H1 (cell line): Measurements from ENCODE around the gene LCNL1.

Experiments
- BACH1 ChIP-seq: IDR thresholded peaks from 2 replicates; pipeline ENCODE4 v1.6.1; 2012; ENCODE audit warnings: low read length, improper control_type of control experiment
- CBX5 ChIP-seq: fragments of 300-800, 300-1000 bp; sonication (generic); IDR thresholded peaks from 2 replicates; pipeline ENCODE4 v1.7.1; 2016; ENCODE audit warnings: antibody characterized with exemption, low read length, low read depth
- CHD1 ChIP-seq: IDR thresholded peaks from 2 replicates; pipeline ENCODE4 v1.6.1; 2012; ENCODE audit warnings: low read depth, low read length, improper control_type of control experiment
- CHD2 ChIP-seq: IDR thresholded peaks from 2 replicates; pipeline ENCODE4 v1.6.1; 2012; ENCODE audit warnings: low read length, improper control_type of control experiment
- EGR1 ChIP-seq: IDR thresholded peaks from 2 replicates; pipeline ENCODE4 v1.6.1; 2011; ENCODE audit warnings: low read depth, low read length, borderline replicate concordance
- JUN ChIP-seq: IDR thresholded peaks from 2 replicates; pipeline ENCODE4 v1.6.1; 2011; ENCODE audit warnings: low read depth, mild to moderate bottlenecking, improper control_type of control experiment, low read length
- POLR2A ChIP-seq, 2 experiments: IDR thresholded peaks; 1 replicate in 1 of 2; 2 replicates in 1 of 2; pipeline ENCODE4 v1.6.1; 2011; ENCODE audit warnings: low read depth in 2 of 2, low read length in 2 of 2, mild to moderate bottlenecking in 2 of 2; ENCODE audit errors: control extremely low read depth in 1 of 2
- SUZ12 ChIP-seq: fragments of 200-600 bp; sonication (generic); IDR thresholded peaks from 2 replicates; pipeline ENCODE4 v1.6.1; 2012; ENCODE audit warnings: mild to moderate bottlenecking, inconsistent platforms, low read length, moderate library complexity, mixed read lengths
- TCF12 ChIP-seq: IDR thresholded peaks from 2 replicates; pipeline ENCODE4 v1.6.1; 2011; ENCODE audit warnings: low read depth, mild to moderate bottlenecking, low read length
- TF ChIP-seq, protein P1 (sequence below): IDR thresholded peaks from 2 replicates; pipeline ENCODE4 v1.6.1; 2012; ENCODE audit warnings: low read length, inconsistent platforms
- TF ChIP-seq, protein P2 (sequence below), 3 experiments: IDR thresholded peaks; 1 replicate in 2 of 3; 2 replicates in 1 of 3; pipeline versions ENCODE4 v1.5.1 to v1.6.1; 2011; ENCODE audit warnings: low read length in 3 of 3, mild to moderate bottlenecking in 3 of 3, inconsistent platforms in 2 of 3, low read depth in 1 of 3, moderate library complexity in 1 of 3; ENCODE audit not compliant: insufficient read depth in 1 of 3; ENCODE audit errors: control extremely low read depth in 1 of 3
- TF ChIP-seq, protein P3 (sequence below): IDR thresholded peaks from 2 replicates; pipeline ENCODE4 v1.6.1; 2012; ENCODE audit warnings: inconsistent platforms

DNA sequence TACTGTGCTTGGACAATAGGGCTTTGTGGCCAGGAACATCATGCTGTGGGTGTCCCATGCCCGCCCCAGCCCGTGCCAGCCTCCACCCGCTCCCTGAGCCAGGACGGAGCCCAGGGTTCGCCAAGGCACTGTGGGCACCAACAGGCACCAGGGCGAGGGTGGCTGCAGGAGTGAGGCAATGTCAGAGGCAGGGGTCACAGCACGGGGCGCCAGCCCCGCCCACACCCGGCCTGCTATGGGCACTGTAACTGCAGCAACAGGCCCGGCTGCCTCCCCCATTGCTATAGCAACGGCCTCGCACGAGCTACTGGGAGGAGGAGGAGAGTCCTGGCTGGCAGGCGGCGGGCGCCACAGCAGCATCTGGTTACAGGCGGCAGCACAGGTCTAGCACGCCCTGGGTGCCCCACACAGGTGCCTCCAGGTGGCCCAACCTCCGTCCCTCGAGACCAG is 42.7 kb downstream of the LCNL1 start:
- TF ChIP-seq, protein P1, sequence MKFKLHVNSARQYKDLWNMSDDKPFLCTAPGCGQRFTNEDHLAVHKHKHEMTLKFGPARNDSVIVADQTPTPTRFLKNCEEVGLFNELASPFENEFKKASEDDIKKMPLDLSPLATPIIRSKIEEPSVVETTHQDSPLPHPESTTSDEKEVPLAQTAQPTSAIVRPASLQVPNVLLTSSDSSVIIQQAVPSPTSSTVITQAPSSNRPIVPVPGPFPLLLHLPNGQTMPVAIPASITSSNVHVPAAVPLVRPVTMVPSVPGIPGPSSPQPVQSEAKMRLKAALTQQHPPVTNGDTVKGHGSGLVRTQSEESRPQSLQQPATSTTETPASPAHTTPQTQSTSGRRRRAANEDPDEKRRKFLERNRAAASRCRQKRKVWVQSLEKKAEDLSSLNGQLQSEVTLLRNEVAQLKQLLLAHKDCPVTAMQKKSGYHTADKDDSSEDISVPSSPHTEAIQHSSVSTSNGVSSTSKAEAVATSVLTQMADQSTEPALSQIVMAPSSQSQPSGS = no peak
- TF ChIP-seq CBX5 = no peak
- TF ChIP-seq POLR2A (IDR thresholded peaks at IDR 0.05; ENCODE audit: control extremely low read depth in 1 of 2, low read depth in 2 of 2, low read length in 2 of 2) = no peak
- TF ChIP-seq CHD2 = no peak
- no peak for TF ChIP-seq SUZ12
- no peak for TF ChIP-seq EGR1
- TF ChIP-seq, protein P2, sequence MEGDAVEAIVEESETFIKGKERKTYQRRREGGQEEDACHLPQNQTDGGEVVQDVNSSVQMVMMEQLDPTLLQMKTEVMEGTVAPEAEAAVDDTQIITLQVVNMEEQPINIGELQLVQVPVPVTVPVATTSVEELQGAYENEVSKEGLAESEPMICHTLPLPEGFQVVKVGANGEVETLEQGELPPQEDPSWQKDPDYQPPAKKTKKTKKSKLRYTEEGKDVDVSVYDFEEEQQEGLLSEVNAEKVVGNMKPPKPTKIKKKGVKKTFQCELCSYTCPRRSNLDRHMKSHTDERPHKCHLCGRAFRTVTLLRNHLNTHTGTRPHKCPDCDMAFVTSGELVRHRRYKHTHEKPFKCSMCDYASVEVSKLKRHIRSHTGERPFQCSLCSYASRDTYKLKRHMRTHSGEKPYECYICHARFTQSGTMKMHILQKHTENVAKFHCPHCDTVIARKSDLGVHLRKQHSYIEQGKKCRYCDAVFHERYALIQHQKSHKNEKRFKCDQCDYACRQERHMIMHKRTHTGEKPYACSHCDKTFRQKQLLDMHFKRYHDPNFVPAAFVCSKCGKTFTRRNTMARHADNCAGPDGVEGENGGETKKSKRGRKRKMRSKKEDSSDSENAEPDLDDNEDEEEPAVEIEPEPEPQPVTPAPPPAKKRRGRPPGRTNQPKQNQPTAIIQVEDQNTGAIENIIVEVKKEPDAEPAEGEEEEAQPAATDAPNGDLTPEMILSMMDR (IDR thresholded peaks at IDR 0.05; ENCODE audit: control extremely low read depth in 1 of 3, insufficient read depth in 1 of 3, low read depth in 1 of 3, low read length in 3 of 3) = no peak
- TF ChIP-seq, protein P3, sequence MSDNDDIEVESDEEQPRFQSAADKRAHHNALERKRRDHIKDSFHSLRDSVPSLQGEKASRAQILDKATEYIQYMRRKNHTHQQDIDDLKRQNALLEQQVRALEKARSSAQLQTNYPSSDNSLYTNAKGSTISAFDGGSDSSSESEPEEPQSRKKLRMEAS = no peak
- no peak for TF ChIP-seq TCF12
- TF ChIP-seq BACH1 = no peak
- no peak for TF ChIP-seq CHD1
- TF ChIP-seq JUN = no peak
